Iris pigment epithelial cell (primary cell): Measurements from ENCODE around the gene ERMAP.

Experiments
- DNase-seq: peaks from one replicate; pipeline ENCODE4 v3.0.0-alpha.2; 2011; ENCODE audit warnings: low read depth

ERMAP gene

GRCh38 chr1:42816585-42817439, at the start of gene ERMAP, which contains the start of gene SVBP:
TSS of gene ERMAP (plus strand) at chr1:42817122. CDS start at chr1:42830449, 13,327 bp downstream.
TSS of gene SVBP (minus strand) at chr1:42817397. CDS start at chr1:42816544, 853 bp downstream.
- DNase-seq: peak; percentile 77

- no peak for DNase-seq
Observed at GRCh38 chr1:42767510-42768000, 49.4 kb upstream of the ERMAP start.

- no peak for DNase-seq
Observed at GRCh38 chr1:42768172-42768571, 48.8 kb upstream of the ERMAP start.

GRCh38 chr1:42769811-42770210, 47.1 kb upstream of the ERMAP start:
- no peak for DNase-seq

- DNase-seq: no peak
Observed at GRCh38 chr1:42773420-42773819, 43.5 kb upstream of the ERMAP start.

- peak; percentile 11 for DNase-seq
Observed at GRCh38 chr1:42774928-42775526, 41.9 kb upstream of the ERMAP start.

GRCh38 chr1:42776502-42776901, 40.4 kb upstream of the ERMAP start:
- DNase-seq: no peak

- DNase-seq: peak; percentile 50
Observed at GRCh38 chr1:42777852-42778251, 39.1 kb upstream of the ERMAP start.

GRCh38 chr1:42779725-42780124, 37.2 kb upstream of the ERMAP start:
- no peak for DNase-seq

GRCh38 chr1:42780176-42780575, 36.7 kb upstream of the ERMAP start:
- no peak for DNase-seq

- DNase-seq: no peak
Observed at GRCh38 chr1:42783092-42783491, 33.8 kb upstream of the ERMAP start.

- no peak for DNase-seq
Observed at GRCh38 chr1:42784547-42784945, 32.4 kb upstream of the ERMAP start.

- peak; percentile 10 for DNase-seq
Observed at GRCh38 chr1:42784946-42785693, 31.8 kb upstream of the ERMAP start, which contains the start of gene TMEM269. TSS of gene TMEM269 (plus strand) at chr1:42784991. CDS start at chr1:42789894, 4,903 bp downstream.

- no peak for DNase-seq
Observed at GRCh38 chr1:42786097-42786496, 30.8 kb upstream of the ERMAP start.

GRCh38 chr1:42788021-42788420, 28.9 kb upstream of the ERMAP start:
- no peak for DNase-seq

GRCh38 chr1:42793824-42794223, 23.1 kb upstream of the ERMAP start:
- no peak for DNase-seq

GRCh38 chr1:42797414-42797813, 19.5 kb upstream of the ERMAP start:
- DNase-seq: no peak

GRCh38 chr1:42797979-42798378, 18.9 kb upstream of the ERMAP start:
- no peak for DNase-seq

- peak; percentile 48 for DNase-seq
Observed at GRCh38 chr1:42801832-42802473, 15.0 kb upstream of the ERMAP start.

- no peak for DNase-seq
Observed at GRCh38 chr1:42806171-42806570, 10.8 kb upstream of the ERMAP start.

- peak; percentile 24 for DNase-seq
Observed at GRCh38 chr1:42806593-42806992, 10.3 kb upstream of the ERMAP start.
